Cerebellar nuclear complex (tissue), 1 donor: Measurements from ENCODE around the gene RPL10.

ENCODE experiments used
- DNase-seq, 2 experiments: peaks; one replicate each; lab custom pipeline; 2025; lab: John Stamatoyannopoulos, UW

RPL10 gene

GRCh38 chrX:154401045-154401799, 3.0 kb downstream of the RPL10 start:
- DNase-seq, result no peak

GRCh38 chrX:154401918-154402621, 3.9 kb downstream of the RPL10 start:
- DNase-seq, result no peak

GRCh38 chrX:154402622-154403127, 4.5 kb downstream of the RPL10 start:
- no peak for DNase-seq

GRCh38 chrX:154403192-154403591, 5.0 kb downstream of the RPL10 start:
- no peak for DNase-seq

- no peak for DNase-seq
Observed at GRCh38 chrX:154403858-154404257, 5.7 kb downstream of the RPL10 start.

- DNase-seq, result no peak
Observed at GRCh38 chrX:154404625-154405192, 6.5 kb downstream of the RPL10 start.

- no peak for DNase-seq
Observed at GRCh38 chrX:154408659-154409221, 10.6 kb downstream of the RPL10 start.

- DNase-seq, result no peak
Observed at GRCh38 chrX:154409222-154409871, 11.2 kb downstream of the RPL10 start, which contains the start of gene DNASE1L1. DNASE1L1 (minus strand) TSS chrX:154409254; CDS start chrX:154405568, 3,686 bp downstream.

GRCh38 chrX:154411981-154412340, 13.8 kb downstream of the RPL10 start:
- no peak for DNase-seq

- no peak for DNase-seq
Observed at GRCh38 chrX:154412468-154412867, 14.3 kb downstream of the RPL10 start.

- DNase-seq, result no peak
Observed at GRCh38 chrX:154413142-154413541, 15.0 kb downstream of the RPL10 start.

GRCh38 chrX:154417157-154417556, 19.0 kb downstream of the RPL10 start:
- no peak for DNase-seq

- DNase-seq, result no peak
Observed at GRCh38 chrX:154419189-154419588, 21.0 kb downstream of the RPL10 start.

GRCh38 chrX:154419688-154420401, 21.7 kb downstream of the RPL10 start:
- no peak for DNase-seq

- DNase-seq, result no peak
Observed at GRCh38 chrX:154420402-154420756, 22.2 kb downstream of the RPL10 start.

GRCh38 chrX:154426916-154427770, 29.0 kb downstream of the RPL10 start:
- no peak for DNase-seq

- DNase-seq, result peak; percentile 34 to 56
Observed at GRCh38 chrX:154428176-154429171, 30.3 kb downstream of the RPL10 start, which contains the start of gene ATP6AP1. ATP6AP1 (plus strand) TSS chrX:154428677; CDS start chrX:154428693, 16 bp downstream.

GRCh38 chrX:154429711-154430110, 31.5 kb downstream of the RPL10 start:
- DNase-seq, result no peak

GRCh38 chrX:154430479-154430878, 32.3 kb downstream of the RPL10 start:
- no peak for DNase-seq
